ENCODE results near the gene CHRNE. TPM values are rescaled to one million over a fixed set of nuclear protein-coding genes. Genes with fewer than 3 reads are reported as not detected.
"Not testable (repeated sequence)": the region's sequence is repeated elsewhere in the genome, so short reads cannot be mapped to it uniquely, and the experiment has no call there.

Gene CHRNE
- total RNA-seq, 2 donors from 2014 or later = 0.33 to 1.8 TPM

DNA sequence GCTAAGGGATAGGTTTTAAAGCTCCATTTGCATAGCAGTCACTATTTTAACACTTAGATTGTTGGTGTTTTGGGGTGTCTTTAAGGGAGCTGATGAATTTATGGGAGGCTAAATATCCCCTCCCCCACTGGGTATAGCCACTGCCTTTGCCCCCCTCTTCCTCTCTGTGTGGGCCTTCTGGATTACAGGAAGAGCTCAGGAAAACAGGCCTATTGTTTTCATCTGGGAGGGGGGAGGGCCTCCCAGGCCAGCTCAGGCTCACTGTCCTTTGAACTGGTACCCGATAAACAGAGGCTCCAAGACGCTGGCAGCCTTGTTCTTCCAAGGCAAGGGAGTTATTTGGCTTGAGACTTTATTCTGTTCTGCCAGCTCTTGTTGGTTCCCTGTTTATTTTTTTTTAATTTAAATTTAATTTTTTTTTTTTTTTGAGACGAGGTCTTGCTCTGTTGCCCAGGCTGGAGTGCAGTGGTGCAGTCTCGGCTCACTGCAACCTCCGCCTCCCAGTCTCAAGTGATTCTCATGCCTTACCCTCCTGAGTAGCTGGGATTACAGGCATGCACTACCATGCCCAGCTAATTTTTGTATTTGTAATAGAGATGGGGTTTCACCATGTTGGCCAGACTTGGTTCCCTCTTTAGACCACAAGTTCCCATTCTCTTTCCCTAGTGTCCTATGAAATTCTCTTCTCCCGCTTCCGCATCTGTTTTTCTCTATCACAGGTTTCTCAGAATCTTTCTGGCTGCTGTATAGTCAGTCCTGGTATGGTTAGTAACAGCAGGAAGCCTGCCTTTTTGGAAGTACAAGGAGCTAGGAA lies 44.6 kb downstream of the CHRNE start:
- Histone ChIP-seq H3K36me3 (replicated peaks in 1 of 2; ENCODE audit: insufficient read depth in 1 of 2, low read depth in 2 of 2) (peaks cover 0 to 4% of the 10 kb centered on the region in 2 donors), H3K4me1 (peaks cover 10% of the 10 kb centered on the region), H3K4me3 (no peak overlapping the region), H3K27ac (peak overlapping the region; percentile 48 to 72 (median 60)), H3K27me3 (no peaks in the 10 kb centered on the region), H3K9me3 (no peaks in the 10 kb centered on the region)
- no peak for TF ChIP-seq POLR2A (IDR thresholded peaks at IDR 0.05)
- TF ChIP-seq, protein P1, sequence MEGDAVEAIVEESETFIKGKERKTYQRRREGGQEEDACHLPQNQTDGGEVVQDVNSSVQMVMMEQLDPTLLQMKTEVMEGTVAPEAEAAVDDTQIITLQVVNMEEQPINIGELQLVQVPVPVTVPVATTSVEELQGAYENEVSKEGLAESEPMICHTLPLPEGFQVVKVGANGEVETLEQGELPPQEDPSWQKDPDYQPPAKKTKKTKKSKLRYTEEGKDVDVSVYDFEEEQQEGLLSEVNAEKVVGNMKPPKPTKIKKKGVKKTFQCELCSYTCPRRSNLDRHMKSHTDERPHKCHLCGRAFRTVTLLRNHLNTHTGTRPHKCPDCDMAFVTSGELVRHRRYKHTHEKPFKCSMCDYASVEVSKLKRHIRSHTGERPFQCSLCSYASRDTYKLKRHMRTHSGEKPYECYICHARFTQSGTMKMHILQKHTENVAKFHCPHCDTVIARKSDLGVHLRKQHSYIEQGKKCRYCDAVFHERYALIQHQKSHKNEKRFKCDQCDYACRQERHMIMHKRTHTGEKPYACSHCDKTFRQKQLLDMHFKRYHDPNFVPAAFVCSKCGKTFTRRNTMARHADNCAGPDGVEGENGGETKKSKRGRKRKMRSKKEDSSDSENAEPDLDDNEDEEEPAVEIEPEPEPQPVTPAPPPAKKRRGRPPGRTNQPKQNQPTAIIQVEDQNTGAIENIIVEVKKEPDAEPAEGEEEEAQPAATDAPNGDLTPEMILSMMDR (IDR thresholded peaks at IDR 0.05) = no peak
- intact Hi-C loops (cut with DNase I) = no loop called here
- ATAC-seq (peak; percentile 47), DNase-seq (peak in 2 of 4 donors; percentile 14 to 16)
- 52 to 72% methylated on average over 7 of the region's 7 CpGs for WGBS, 2 donors

DNA sequence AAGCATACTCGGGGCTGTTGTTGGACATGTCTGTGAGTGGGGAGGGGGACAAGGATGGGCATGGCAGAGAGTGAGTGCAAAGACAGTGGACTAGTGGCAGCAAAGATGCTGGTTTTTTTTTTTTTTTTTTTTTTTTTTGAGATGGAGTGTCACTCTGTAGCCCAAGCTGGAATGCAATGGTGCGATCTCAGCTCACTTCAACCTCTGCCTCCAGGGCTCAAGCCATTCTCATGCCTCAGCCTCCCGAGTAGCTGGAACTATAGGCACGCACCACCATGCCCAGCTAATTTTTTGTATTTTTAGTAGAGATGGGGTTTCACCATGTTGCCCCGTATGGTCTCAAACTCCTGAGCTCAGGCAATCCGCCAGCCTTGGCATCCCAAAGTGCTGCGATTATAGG lies 45.6 kb downstream of the CHRNE start:
- Histone ChIP-seq H3K4me1 (peaks cover 12% of the 10 kb centered on the region), H3K27ac (peak overlapping the region in 2 of 4 donors; percentile 57 to 71)
- ATAC-seq; DNase-seq; H3K9me3 ChIP-seq; H3K27me3 ChIP-seq; H3K36me3 ChIP-seq (replicated peaks in 1 of 2; ENCODE audit: insufficient read depth in 1 of 2, low read depth in 2 of 2); H3K4me3 ChIP-seq; intact Hi-C loops (cut with DNase I): not testable (repeated sequence)
- 85 to 92% methylated on average over 4 to 7 of the region's 7 CpGs for WGBS, 2 donors

DNA sequence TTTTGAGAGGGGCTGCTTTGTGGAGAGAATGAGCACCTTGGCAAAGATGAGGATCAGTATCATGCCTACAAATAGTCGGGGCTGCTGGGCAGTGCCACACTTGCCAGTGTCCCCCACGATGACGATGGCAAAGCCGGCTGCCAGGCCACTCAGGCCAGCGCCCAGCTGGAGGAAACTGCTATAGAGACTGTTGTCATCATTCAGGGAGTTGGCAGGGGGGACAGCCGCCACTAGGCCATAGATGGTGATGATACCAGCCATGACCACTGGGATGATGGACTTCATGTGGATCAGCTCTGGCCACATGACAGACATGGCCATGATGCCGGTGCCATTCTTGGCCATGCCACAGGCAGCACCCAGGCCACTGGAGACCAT lies 46.0 kb downstream of the CHRNE start:
- TF ChIP-seq, protein P1 (IDR thresholded peaks at IDR 0.05) = no peak
- TF ChIP-seq POLR2A (IDR thresholded peaks at IDR 0.05) = no peak
- Histone ChIP-seq H3K36me3 (replicated peaks in 1 of 2; ENCODE audit: insufficient read depth in 1 of 2, low read depth in 2 of 2) (peaks cover 0 to 4% of the 10 kb centered on the region in 2 donors), H3K4me1 (peaks cover 16% of the 10 kb centered on the region), H3K27ac (no peak overlapping the region), H3K4me3 (no peak overlapping the region), H3K9me3 (no peaks in the 10 kb centered on the region), H3K27me3 (no peaks in the 10 kb centered on the region)
- intact Hi-C loops (cut with DNase I) = no loop called here
- DNase-seq (no peak), ATAC-seq (no peak)
- 93% methylated on average over 6 of the region's 7 CpGs; no CpG with 5 or more reads in 1 of the 2 donors for WGBS, 2 donors

DNA sequence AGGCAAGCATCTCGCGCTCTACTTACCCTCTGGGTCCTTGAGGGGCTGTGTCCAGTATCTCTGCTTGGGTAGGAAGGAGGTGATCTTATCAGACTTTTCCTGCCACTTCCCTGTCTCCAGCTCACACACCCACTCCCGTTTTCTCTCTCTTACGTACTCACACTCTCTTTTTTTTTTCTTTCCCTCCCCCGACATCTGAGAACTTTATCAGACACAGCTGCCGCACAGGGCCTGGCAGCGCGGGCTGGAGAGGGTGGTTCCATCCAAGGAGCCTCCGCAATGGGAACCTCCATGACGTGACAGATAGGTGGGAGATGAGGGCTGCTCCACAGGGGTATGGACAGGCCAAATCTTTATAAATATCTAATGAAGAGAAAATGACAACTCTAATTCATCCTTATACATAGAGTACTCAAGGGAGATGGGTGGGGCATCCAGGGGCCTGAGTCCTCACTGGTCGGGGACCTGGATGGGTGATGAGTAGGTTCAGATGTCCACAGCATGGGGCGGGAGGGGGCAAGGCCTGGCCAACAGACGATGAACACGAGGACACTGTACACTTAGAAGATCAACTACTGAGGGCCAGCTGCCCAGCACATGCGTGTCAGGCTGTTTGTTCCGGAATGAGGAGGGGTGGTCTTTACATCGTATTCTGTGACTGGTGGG lies 46.5 kb downstream of the CHRNE start:
- H3K27ac ChIP-seq = no peak overlapping the region

More for the DNA sequence above, 46.5 kb downstream of the CHRNE start:
- intact Hi-C loops (cut with DNase I) = no loop called here
- Histone ChIP-seq H3K27me3 (no peaks in the 10 kb centered on the region), H3K9me3 (no peaks in the 10 kb centered on the region), H3K36me3 (replicated peaks in 1 of 2; ENCODE audit: insufficient read depth in 1 of 2, low read depth in 2 of 2) (peaks cover 0 to 4% of the 10 kb centered on the region in 2 donors), H3K4me1 (peaks cover 17% of the 10 kb centered on the region), H3K4me3 (no peak overlapping the region)
- no peak for TF ChIP-seq POLR2A (IDR thresholded peaks at IDR 0.05)
- TF ChIP-seq, protein P1 (IDR thresholded peaks at IDR 0.05) = no peak
- no peak for DNase-seq
- WGBS, 2 donors = 84 to 95% methylated on average over 13 to 17 of the region's 17 CpGs
- ATAC-seq = no peak

All from body of pancreas (tissue), 4 donors.